PC-3 (cell line): Measurements from ENCODE around the gene ZNF385C. TPM values are rescaled to one million over a fixed set of nuclear protein-coding genes. Genes with fewer than 3 reads are reported as not detected.

Source experiments
- ATAC-seq: fragments of 200-7000 bp; cut with Tn5 transposase; 2 replicates; pipeline ENCODE4 v1.9.1; 2020; ENCODE audit warnings: mild to moderate bottlenecking, moderate library complexity
- BruUV-seq: library from RNA; stranded (reverse); fragments of 400-500 nt; replicated peaks from 2 replicates; lab custom pipeline; 2021; lab: Mats Ljungman, UMichigan
- CTCF ChIA-PET: fragments of 300-600 bp; sonication (Branson Sonifier 250); formaldehyde crosslinking; loops from one replicate; lab custom pipeline; 2022; ENCODE audit warnings: antibody characterized with exemption; lab: Charles Lee
- POLR2A ChIA-PET: fragments of 300-600 bp; sonication (Branson Sonifier 250); formaldehyde crosslinking; loops from one replicate; lab custom pipeline; 2022; ENCODE audit warnings: antibody characterized with exemption; ENCODE audit not compliant: unreplicated experiment; lab: Charles Lee
- DNase-seq: peaks from one replicate; pipeline ENCODE4 v3.0.0-alpha.2; 2015
- H2AFZ ChIP-seq: fragments of 300-600 bp; sonication (generic); 2 replicates; pipeline ENCODE4 v1.6.0; 2016; ENCODE audit warnings: antibody characterized with exemption, low read length
- H3F3A ChIP-seq: fragments of 300-600 bp; sonication (generic); one replicate; pipeline ENCODE4 v1.6.0; 2017; ENCODE audit warnings: antibody characterized with exemption, low read length, control low read depth, mild to moderate bottlenecking; ENCODE audit not compliant: unreplicated experiment
- H3K27ac ChIP-seq: fragments of 300-600 bp; sonication (generic); 2 replicates; pipeline ENCODE4 v1.5.1; 2016; ENCODE audit warnings: mild to moderate bottlenecking, low read length
- H3K27me3 ChIP-seq: fragments of 300-600 bp; sonication (generic); 2 replicates; pipeline ENCODE4 v1.6.1; 2016; ENCODE audit warnings: low read length, mixed read lengths
- H3K36me3 ChIP-seq: fragments of 300-600 bp; sonication (generic); 2 replicates; pipeline ENCODE4 v1.6.1; 2016; ENCODE audit warnings: low read depth, mixed run types, low read length, mixed read lengths
- H3K4me1 ChIP-seq: fragments of 300-600 bp; sonication (generic); 2 replicates; pipeline ENCODE4 v1.5.1; 2016; ENCODE audit warnings: low read length; ENCODE audit not compliant: insufficient read depth
- H3K4me2 ChIP-seq: fragments of 300-600 bp; sonication (generic); 2 replicates; pipeline ENCODE4 v1.6.0; 2016; ENCODE audit warnings: low read length
- H3K4me3 ChIP-seq: fragments of 300-600 bp; sonication (generic); 2 replicates; pipeline ENCODE4 v1.5.1; 2016; ENCODE audit warnings: mild to moderate bottlenecking, low read length, mixed read lengths
- H3K79me2 ChIP-seq: fragments of 300-600 bp; sonication (generic); 2 replicates; pipeline ENCODE4 v1.6.1; 2017; ENCODE audit warnings: low read length, mixed read lengths
- H3K9ac ChIP-seq: fragments of 300-600 bp; sonication (generic); 2 replicates; pipeline ENCODE4 v1.6.0; 2016; ENCODE audit warnings: mild to moderate bottlenecking, low read length
- H3K9me2 ChIP-seq: fragments of 300-600 bp; sonication (generic); replicated peaks from 2 replicates; pipeline ENCODE4 v1.6.1; 2016; ENCODE audit warnings: mixed run types, low read length, mixed read lengths
- H3K9me3 ChIP-seq: fragments of 300-600 bp; sonication (generic); 2 replicates; pipeline ENCODE4 v1.6.1; 2016; ENCODE audit warnings: low read length, mixed read lengths
- H4K20me1 ChIP-seq: fragments of 300-600 bp; sonication (generic); 2 replicates; pipeline ENCODE4 v1.6.1; 2016; ENCODE audit warnings: low read length, mixed read lengths
- CTCF ChIP-seq: fragments of 300-600 bp; sonication (generic); conservative IDR thresholded peaks from 2 replicates; pipeline ENCODE4 v1.5.1; 2017; ENCODE audit warnings: antibody characterized with exemption, low read depth, mild to moderate bottlenecking, low read length
- EZH2 ChIP-seq: fragments of 300-600 bp; sonication (generic); IDR thresholded peaks from one replicate; pipeline ENCODE4 v1.6.1; 2017; ENCODE audit warnings: antibody characterized with exemption, mild to moderate bottlenecking, low read length; ENCODE audit not compliant: unreplicated experiment
- EZH2phosphoT487 ChIP-seq: fragments of 300-600 bp; sonication (generic); IDR thresholded peaks from 2 replicates; pipeline ENCODE4 v1.6.1; 2018; ENCODE audit warnings: mild to moderate bottlenecking, antibody characterized with exemption, low read length, borderline replicate concordance
- intact Hi-C: fragments of 100-400 bp; cut with micrococcal nuclease; formaldehyde crosslinking; loops from 2 replicates; pipeline ENCODE4 v1.9.0; 2023
- total RNA-seq: library from RNA; depleted of rRNA; stranded (reverse); fragments of >200 nt; gene quantifications from 2 replicates; pipeline ENCODE4 v1.2.3, GENCODE V29; 2014

The ZNF385C gene
- total RNA-seq, 1 experiment from 2014 or later = 0.04 TPM

- Histone ChIP-seq H3K27ac (no peak overlapping the region), H3K36me3 (no peaks in the 10 kb centered on the region), H3K4me2 (no peak overlapping the region), H3K9me2 (no peaks in the 10 kb centered on the region), H2AFZ (no peak overlapping the region), H4K20me1 (no peaks in the 10 kb centered on the region), H3K4me3 (no peak overlapping the region), H3K9me3 (no peaks in the 10 kb centered on the region), H3K79me2 (no peaks in the 10 kb centered on the region), H3K4me1 (no peaks in the 10 kb centered on the region), H3K9ac (no peak overlapping the region), H3F3A (no peaks in the 10 kb centered on the region), H3K27me3 (no peaks in the 10 kb centered on the region)
- BruUV-seq = no TSS peak
- ChIA-PET POLR2A (no interaction called here), CTCF (no interaction called here)
- DNase-seq = no peak
- intact Hi-C loops = no loop called here
- no peak for TF ChIP-seq EZH2
- no peak for ATAC-seq
These were observed 56.7 kb downstream of the ZNF385C start for GRCh38 chr17:42041619-42042018.

- Histone ChIP-seq H3K4me3 (no peak overlapping the region), H2AFZ (no peak overlapping the region), H3K9me3 (no peaks in the 10 kb centered on the region), H3K9me2 (no peaks in the 10 kb centered on the region), H3K4me1 (no peaks in the 10 kb centered on the region), H3K27ac (no peak overlapping the region), H3K36me3 (no peaks in the 10 kb centered on the region), H3K79me2 (no peaks in the 10 kb centered on the region), H3K4me2 (no peak overlapping the region), H4K20me1 (no peaks in the 10 kb centered on the region), H3K9ac (no peak overlapping the region), H3F3A (no peaks in the 10 kb centered on the region), H3K27me3 (no peaks in the 10 kb centered on the region)
- TF ChIP-seq CTCF (no peak), EZH2phosphoT487 (no peak), EZH2 (no peak)
- CTCF ChIA-PET = no interaction called here
- no TSS peak for BruUV-seq
- DNase-seq (no peak), ATAC-seq (no peak)
- POLR2A ChIA-PET = interaction anchor here (0.6 kb wide), 2 partner anchors 32 to 353 kb away, joined by 3 read pairs; no protein-coding TSS in a partner anchor
- intact Hi-C loops = no loop called here
These were observed 57.5 kb downstream of the ZNF385C start for GRCh38 chr17:42040818-42041217.

DNA sequence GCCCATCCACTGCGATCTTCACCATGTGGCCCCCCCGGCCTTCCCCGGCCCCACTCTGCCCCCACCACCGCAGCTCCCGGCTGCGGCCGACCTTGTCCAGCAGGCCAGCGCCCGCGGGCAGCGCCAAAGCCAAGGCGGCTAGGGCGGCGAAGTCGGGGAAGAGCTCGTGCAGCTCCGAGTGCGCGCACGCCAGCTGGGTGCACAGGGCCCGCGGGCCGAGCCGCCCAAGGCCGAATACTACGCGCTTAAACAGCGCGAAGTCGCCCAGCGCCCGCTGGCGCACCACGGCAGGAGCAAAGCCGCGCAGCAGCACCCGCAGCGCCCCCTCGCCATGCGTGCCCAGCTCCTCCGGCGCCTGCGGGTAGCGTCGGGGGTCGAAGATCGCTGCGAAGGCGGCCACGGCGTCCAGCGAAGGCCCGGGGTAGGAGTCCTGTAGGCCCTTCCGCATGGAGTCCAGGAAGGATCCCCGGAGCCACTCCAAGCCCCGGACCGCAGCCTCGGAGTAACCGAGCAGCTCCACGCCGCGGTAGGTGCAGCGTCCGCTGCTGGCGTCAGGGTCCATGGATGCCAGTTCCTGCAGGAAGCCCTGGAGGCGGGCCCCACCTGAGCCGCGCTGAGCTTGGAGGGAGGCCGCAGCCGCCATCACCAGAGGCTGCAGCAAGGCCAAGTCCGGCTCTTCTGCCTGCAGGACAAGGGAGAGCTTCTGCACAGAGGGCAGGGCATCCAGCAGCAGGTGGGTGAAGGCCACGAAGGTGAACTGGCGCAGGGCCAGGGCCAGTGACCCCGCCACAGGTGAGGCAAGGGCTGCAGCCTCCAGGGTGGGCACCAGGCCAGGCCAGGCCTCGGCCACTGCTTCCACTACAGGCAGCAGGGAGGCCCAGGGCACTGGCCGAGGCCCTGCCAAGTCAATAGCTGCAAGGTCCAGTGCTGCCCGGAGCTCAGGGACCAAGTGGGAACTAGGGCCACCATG, 58.2 kb downstream of the ZNF385C start:
- intact Hi-C loops = no loop called here
- Histone ChIP-seq H3K27me3 (no peaks in the 10 kb centered on the region), H3K9me2 (no peaks in the 10 kb centered on the region), H4K20me1 (no peaks in the 10 kb centered on the region), H3K9ac (no peak overlapping the region), H2AFZ (no peak overlapping the region), H3K79me2 (no peaks in the 10 kb centered on the region), H3K36me3 (no peaks in the 10 kb centered on the region), H3F3A (no peaks in the 10 kb centered on the region), H3K9me3 (no peaks in the 10 kb centered on the region), H3K27ac (no peak overlapping the region), H3K4me3 (no peak overlapping the region), H3K4me2 (no peak overlapping the region), H3K4me1 (no peaks in the 10 kb centered on the region)
- CTCF ChIA-PET = no interaction called here
- ATAC-seq (no peak), DNase-seq (no peak)
- no peak for TF ChIP-seq EZH2
- TF ChIP-seq CTCF = no peak
- TF ChIP-seq EZH2phosphoT487 = no peak
- BruUV-seq = no TSS peak
- POLR2A ChIA-PET = no interaction called here
